Amniotic epithelial cell (primary cell): ENCODE data around the gene HECTD1.
"Not testable (repeated sequence)": the region's sequence is repeated elsewhere in the genome, so short reads cannot be mapped to it uniquely, and the experiment has no call there.

Source experiments
- DNase-seq: peaks from one replicate; pipeline ENCODE4 v3.0.0-alpha.2; 2010; ENCODE audit warnings: low read depth

The HECTD1 gene

GRCh38 chr14:31092160-31092708 is 115.4 kb downstream of the HECTD1 start:
- DNase-seq: no peak

- DNase-seq: peak; percentile 95
Observed at GRCh38 chr14:31090883-31091764, 116.5 kb downstream of the HECTD1 start.

GRCh38 chr14:31086466-31086865 is 121.1 kb downstream of the HECTD1 start:
- DNase-seq: not testable (repeated sequence)

- no peak for DNase-seq
Observed at GRCh38 chr14:31085027-31085426, 122.6 kb downstream of the HECTD1 start.

GRCh38 chr14:31084385-31084784 is 123.2 kb downstream of the HECTD1 start:
- no peak for DNase-seq

GRCh38 chr14:31083781-31084180 is 123.8 kb downstream of the HECTD1 start:
- DNase-seq: no peak

GRCh38 chr14:31080484-31080883 is 127.1 kb downstream of the HECTD1 start:
- no peak for DNase-seq

GRCh38 chr14:31080056-31080455 is 127.5 kb downstream of the HECTD1 start:
- DNase-seq: no peak

- no peak for DNase-seq
Observed at GRCh38 chr14:31078766-31079165, 128.8 kb downstream of the HECTD1 start.

GRCh38 chr14:31075144-31075543 is 132.4 kb downstream of the HECTD1 start:
- DNase-seq: no peak

- DNase-seq: peak; percentile 76
Observed at GRCh38 chr14:31071151-31071550, 136.4 kb downstream of the HECTD1 start.

- peak; percentile 99 for DNase-seq
Observed at GRCh38 chr14:31070431-31070830, 137.2 kb downstream of the HECTD1 start.

- no peak for DNase-seq
Observed at GRCh38 chr14:31069343-31069742, 138.2 kb downstream of the HECTD1 start.

- DNase-seq: no peak
Observed at GRCh38 chr14:31068235-31068634, 139.4 kb downstream of the HECTD1 start.

GRCh38 chr14:31062908-31063307 is 144.7 kb downstream of the HECTD1 start:
- not testable (repeated sequence) for DNase-seq

- DNase-seq: no peak
Observed at GRCh38 chr14:31060253-31060875, 147.2 kb downstream of the HECTD1 start.

GRCh38 chr14:31059152-31059924 is 148.3 kb downstream of the HECTD1 start:
- peak; percentile 99 for DNase-seq

GRCh38 chr14:31057701-31058364 is 149.8 kb downstream of the HECTD1 start:
- DNase-seq: no peak

- peak; percentile 26 for DNase-seq
Observed at GRCh38 chr14:31057035-31057434, 150.6 kb downstream of the HECTD1 start.

- peak; percentile 15 for DNase-seq
Observed at GRCh38 chr14:31052905-31053586, 154.5 kb downstream of the HECTD1 start.

- DNase-seq: no peak
Observed at GRCh38 chr14:31051511-31051910, 156.1 kb downstream of the HECTD1 start.
